Ecto neural progenitor cell (in vitro differentiated cells): ENCODE results near the gene SCYL1.

Experiments used
- DNase-seq: peaks from one replicate; pipeline ENCODE4 v3.0.0-alpha.2; 2018; ENCODE audit warnings: low spot score

The SCYL1 gene

GRCh38 chr11:65571420-65571819 is 46.5 kb downstream of the SCYL1 start:
- DNase-seq: no peak

- no peak for DNase-seq
Observed at GRCh38 chr11:65571940-65572339, 47.1 kb downstream of the SCYL1 start.

- DNase-seq: peak; percentile 89
Observed at GRCh38 chr11:65572356-65573051, 47.6 kb downstream of the SCYL1 start, which contains the start of gene FAM89B. Gene FAM89B (plus strand): TSS chr11:65572538. CDS start chr11:65572670, 132 bp downstream.

DNA sequence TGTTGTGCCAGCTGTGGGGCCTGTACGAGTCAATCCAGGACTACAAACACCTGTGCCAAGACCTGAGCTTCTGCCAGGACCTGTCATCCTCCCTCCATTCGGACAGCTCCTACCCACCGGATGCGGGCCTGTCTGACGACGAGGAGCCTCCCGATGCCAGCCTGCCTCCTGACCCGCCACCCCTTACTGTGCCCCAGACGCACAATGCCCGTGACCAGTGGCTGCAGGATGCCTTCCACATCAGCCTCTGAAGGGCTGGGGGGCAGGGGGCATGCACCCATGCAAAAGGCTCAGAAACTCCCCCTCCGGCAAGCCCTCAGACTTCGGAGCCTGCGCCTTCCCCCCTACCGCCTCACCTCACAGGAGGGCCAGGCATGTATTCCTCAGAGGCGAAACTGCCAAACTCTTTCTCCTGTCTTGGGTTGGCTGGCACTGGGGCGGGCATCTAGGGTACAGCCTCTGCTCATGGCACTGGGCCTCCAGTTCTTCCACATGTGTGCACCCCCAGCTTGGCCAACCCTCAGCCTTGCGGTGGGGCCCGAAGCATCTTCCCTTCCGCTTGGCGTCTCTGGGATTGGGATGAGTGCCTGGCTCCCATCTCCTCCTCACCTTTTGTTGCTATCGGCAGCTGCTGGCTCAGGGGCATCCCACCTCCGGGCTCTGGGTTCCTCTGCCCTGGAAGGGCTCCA is 48.7 kb downstream of the SCYL1 start:
- DNase-seq: no peak

GRCh38 chr11:65574109-65574810 is 49.4 kb downstream of the SCYL1 start:
- peak; percentile 94 for DNase-seq

DNA sequence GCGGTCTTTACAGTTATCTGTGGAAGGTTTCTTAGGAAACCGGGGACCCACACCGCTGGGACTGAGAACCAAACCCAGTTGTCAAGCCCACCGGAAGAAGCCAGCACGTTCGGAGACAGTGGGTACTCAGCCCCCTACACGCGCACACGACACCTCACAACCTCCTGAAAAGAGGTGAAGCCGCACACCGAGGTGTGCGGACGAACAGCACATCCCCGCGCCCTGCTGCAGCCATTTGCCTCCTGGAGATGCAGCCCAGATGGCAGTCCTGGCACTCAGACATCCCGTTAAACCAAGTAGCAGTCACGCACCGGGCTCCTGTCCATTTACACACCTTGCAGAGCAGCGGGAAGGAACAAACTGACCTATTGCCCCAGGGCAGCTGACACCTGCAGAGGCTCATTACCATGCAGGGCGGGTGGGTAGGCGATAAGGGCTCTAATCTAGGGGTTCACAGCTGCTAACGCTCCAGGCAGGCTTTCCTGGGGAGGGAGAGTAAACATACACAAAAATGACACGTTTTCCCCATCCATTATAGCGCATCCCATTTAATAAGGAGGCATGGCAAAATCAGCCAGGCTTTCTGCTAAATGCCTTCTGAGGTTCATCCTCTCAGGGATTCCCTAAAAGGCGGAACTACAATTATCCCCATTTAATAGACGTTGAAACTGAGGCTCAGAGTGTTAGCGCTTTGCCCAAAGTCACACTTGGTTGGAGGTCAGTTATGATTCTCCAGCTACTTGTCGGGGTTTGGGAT is 50.1 kb downstream of the SCYL1 start:
- no peak for DNase-seq

- peak; percentile 72 for DNase-seq
Observed at GRCh38 chr11:65575568-65576231, 50.8 kb downstream of the SCYL1 start, which contains the start of gene EHBP1L1. Gene EHBP1L1 (plus strand): TSS chr11:65576053. CDS start chr11:65576303, 250 bp downstream.

DNA sequence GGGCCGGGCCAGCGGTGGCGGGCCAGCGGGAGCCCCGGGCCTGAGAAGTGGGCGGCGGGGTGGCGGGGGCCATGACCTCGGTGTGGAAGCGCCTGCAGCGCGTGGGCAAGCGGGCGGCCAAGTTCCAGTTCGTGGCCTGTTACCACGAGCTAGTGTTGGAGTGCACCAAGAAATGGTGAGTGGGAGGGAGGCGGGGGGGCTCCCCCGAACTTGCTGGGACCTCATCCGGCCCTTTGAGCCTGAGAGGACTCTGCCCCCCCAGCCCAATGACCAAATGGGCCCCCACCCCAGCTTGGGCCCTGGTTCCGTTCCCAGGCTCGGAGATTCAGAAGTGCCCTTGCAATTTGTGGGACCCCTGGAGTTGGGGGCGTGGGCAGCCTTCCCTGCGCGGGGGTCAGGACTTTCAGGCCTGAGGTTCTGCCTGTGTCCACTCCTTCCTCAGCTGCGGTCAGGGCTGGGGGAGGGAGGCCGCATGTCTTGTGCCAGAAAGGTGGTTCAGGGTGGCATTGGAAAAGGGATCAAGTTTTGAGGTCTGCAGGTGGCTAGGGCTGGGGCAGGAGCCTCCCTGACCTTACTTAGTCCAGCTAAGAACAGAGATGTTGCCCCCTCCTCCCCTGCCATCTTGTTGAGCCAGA is 51.5 kb downstream of the SCYL1 start:
- no peak for DNase-seq

- no peak for DNase-seq
Observed at GRCh38 chr11:65576867-65577755, 52.2 kb downstream of the SCYL1 start.

DNA sequence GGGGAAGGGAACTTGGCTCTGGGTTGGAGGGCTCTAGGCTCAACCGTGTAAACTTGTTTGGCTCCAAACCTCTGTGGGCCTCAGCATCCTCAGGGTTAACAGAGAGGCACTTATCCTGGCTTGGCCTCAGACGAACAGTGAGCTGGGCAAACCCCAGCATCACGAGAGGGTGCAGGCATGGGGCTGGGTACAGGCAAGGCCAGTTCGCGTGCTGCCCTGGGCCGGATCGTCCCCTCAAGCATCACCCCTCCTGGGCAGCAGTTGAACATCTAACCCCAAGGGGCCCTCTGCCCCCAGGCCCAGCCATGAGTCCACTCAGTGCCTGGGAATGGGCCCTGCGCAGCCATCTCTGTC is 52.9 kb downstream of the SCYL1 start:
- DNase-seq: no peak

- no peak for DNase-seq
Observed at GRCh38 chr11:65578134-65578533, 53.3 kb downstream of the SCYL1 start.

GRCh38 chr11:65578667-65579066 is 53.8 kb downstream of the SCYL1 start:
- DNase-seq: no peak

- DNase-seq: no peak
Observed at GRCh38 chr11:65579291-65579690, 54.4 kb downstream of the SCYL1 start.

DNA sequence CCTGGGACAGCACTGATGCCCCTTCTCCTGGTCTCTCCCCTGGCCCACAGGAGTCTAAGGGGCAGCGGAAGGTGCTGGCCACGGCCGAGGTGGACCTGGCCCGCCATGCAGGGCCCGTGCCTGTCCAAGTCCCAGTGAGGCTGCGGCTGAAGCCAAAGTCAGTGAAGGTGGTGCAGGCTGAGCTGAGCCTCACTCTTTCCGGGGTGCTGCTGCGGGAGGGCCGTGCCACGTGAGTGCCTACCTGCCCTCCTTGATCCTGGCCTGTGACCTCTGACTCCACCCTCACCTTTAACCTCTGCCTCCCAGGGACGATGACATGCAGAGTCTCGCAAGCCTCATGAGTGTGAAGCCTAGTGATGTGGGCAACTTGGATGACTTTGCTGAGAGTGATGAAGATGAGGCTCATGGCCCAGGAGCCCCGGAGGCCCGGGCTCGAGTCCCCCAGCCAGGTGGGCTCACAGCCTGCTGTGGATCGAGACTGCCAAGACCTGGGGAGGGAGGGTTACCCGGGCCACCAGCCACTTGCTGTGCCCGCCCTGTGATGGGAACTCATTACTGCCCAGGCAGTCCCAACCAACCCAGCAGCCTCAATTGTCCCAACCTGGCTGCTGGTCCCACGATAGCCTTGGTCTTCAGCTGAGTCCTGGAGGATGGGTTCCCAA is 55.3 kb downstream of the SCYL1 start:
- no peak for DNase-seq

DNA sequence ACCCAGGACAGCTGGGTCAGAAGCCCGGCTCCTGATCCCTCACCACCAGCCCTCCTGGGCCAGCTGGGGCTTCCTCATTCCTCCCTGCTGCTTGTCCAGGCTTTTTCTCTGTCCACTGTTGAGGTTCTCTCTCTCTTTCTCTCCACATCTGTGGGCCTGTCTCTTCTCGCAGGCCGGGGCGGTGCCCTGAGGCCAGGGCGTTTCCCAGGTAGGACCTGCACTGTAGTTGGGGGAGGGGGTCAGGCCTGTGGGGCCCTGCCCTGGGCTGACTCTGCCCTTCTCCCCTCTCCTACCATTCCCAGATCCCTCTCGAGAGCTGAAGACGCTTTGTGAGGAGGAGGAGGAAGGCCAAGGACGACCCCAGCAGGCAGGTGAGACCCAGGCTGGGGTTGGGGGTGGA is 55.9 kb downstream of the SCYL1 start:
- no peak for DNase-seq

- DNase-seq: no peak
Observed at GRCh38 chr11:65581928-65582327, 57.0 kb downstream of the SCYL1 start.

- no peak for DNase-seq
Observed at GRCh38 chr11:65583589-65583988, 58.7 kb downstream of the SCYL1 start.

DNA sequence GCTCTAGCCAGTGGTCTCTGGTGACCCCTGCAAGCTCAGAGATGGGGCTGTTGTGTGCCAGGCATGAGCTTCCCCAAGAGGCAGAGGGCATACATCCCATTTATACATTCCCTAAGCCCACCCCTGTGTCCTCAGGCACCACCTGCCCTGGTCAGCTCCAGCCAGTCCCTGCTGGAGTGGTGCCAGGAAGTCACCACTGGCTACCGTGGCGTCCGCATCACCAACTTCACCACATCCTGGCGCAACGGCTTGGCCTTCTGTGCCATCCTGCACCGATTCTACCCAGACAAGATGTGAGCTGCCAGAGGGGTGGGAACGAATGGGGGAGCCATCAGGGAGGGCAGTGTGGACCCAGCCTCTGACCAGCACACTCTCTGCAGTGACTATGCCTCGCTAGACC is 59.2 kb downstream of the SCYL1 start:
- no peak for DNase-seq

GRCh38 chr11:65584723-65585171 is 59.9 kb downstream of the SCYL1 start:
- DNase-seq: no peak
